Right lobe of liver (tissue), 6 donors: Measurements from ENCODE around the gene TJP1. TPM values are rescaled to one million over a fixed set of nuclear protein-coding genes. Genes with fewer than 3 reads are reported as not detected.

ENCODE experiments used
- ATAC-seq, 4 donors: fragments of 200-7000 bp; cut with Tn5 transposase; one replicate each; pipeline ENCODE4 v1.9.1; 2020; ENCODE audit warnings: mild to moderate bottlenecking in 4 of 4, moderate library complexity in 4 of 4
- DNase-seq, 3 donors: peaks; one replicate each; pipeline ENCODE4 v3.0.0-alpha.2; 2020
- H3K27ac ChIP-seq, 3 donors: fragments of 200-600 bp; one replicate each; pipeline ENCODE4 v1.8.0; 2022
- H3K27me3 ChIP-seq, 2 donors: fragments of 200-600 bp; one replicate each; pipeline ENCODE4 v1.8.0; 2022
- H3K36me3 ChIP-seq, 4 donors: fragments of 200-600 bp; sonication (generic) in 1 of 4; one replicate each; pipeline versions ENCODE4 v1.5.1 to v1.8.0; 2017 to 2022; ENCODE audit warnings: control low read depth in 1 of 4
- H3K4me1 ChIP-seq, 4 donors: fragments of 200-600 bp; sonication (generic) in 1 of 4; one replicate each; pipeline versions ENCODE4 v1.5.1 to v1.8.0; 2017 to 2022; ENCODE audit warnings: control low read depth in 1 of 4
- H3K4me3 ChIP-seq, 3 donors: fragments of 200-600 bp; one replicate each; pipeline ENCODE4 v1.8.0; 2022
- H3K9me3 ChIP-seq, 4 donors: fragments of 200-600 bp; sonication (generic) in 1 of 4; one replicate each; pipeline versions ENCODE4 v1.5.1 to v1.8.0; 2017 to 2022; ENCODE audit warnings: control low read depth in 1 of 4
- POLR2A ChIP-seq: fragments of 450-650 bp; IDR thresholded peaks from one replicate; pipeline ENCODE4 v1.6.1; 2017; ENCODE audit warnings: antibody characterized with exemption, mild to moderate bottlenecking
- WGBS: methylation state at CpG from one replicate; pipeline ENCODE4 v1.1.6; 2018; ENCODE audit warnings: low coverage, low lambda C conversion rate; ENCODE audit not compliant: insufficient coverage; ENCODE audit errors: missing lambda C conversion rate; 5-methylcytosine and 5-hydroxymethylcytosine counted together
- intact Hi-C, 2 donors: fragments of 100-400 bp; cut with DNase I; formaldehyde crosslinking; loops; one replicate each; pipeline versions ENCODE4 v1.11.2 to v1.14.1; 2022
- total RNA-seq, 6 experiments: library from RNA; depleted of rRNA in 2 of 6; stranded (reverse); fragments of >200 nt in 2 of 6; fragmentation: NEBNext Ultra II Directional in 3 of 6; extraction: Animal tissue kit (Norgen Biotek cat#: 25700) in 3 of 6; gene quantifications; one replicate each; pipeline versions ENCODE4 v1.1.0 to v1.2.4, GENCODE V29; 2016 to 2023
- TF ChIP-seq, protein P1 (sequence below), 4 donors: fragments of 200-600 bp in 3 of 4; fragments of 450-650 bp in 1 of 4; IDR thresholded peaks; one replicate each; pipeline versions ENCODE4 v1.5.1 to v1.8.0; 2016 to 2022; ENCODE audit warnings: antibody characterized with exemption in 4 of 4, mild to moderate bottlenecking in 2 of 4
- donor health status: DM: no; HTN: yes; CAD: no.
- donor health status: DM: no; HTN: no; CAD: no.
- donor health status: DM: no; HTN: no; CAD: no.
- donor health status: DM: no; HTN: yes; CAD: no.
- donor health status: DM: no; HTN: yes; CAD: no.

The TJP1 gene
- total RNA-seq, 6 experiments from 2014 or later: 22.5 to 57.3 (median 35.9) TPM

DNA sequence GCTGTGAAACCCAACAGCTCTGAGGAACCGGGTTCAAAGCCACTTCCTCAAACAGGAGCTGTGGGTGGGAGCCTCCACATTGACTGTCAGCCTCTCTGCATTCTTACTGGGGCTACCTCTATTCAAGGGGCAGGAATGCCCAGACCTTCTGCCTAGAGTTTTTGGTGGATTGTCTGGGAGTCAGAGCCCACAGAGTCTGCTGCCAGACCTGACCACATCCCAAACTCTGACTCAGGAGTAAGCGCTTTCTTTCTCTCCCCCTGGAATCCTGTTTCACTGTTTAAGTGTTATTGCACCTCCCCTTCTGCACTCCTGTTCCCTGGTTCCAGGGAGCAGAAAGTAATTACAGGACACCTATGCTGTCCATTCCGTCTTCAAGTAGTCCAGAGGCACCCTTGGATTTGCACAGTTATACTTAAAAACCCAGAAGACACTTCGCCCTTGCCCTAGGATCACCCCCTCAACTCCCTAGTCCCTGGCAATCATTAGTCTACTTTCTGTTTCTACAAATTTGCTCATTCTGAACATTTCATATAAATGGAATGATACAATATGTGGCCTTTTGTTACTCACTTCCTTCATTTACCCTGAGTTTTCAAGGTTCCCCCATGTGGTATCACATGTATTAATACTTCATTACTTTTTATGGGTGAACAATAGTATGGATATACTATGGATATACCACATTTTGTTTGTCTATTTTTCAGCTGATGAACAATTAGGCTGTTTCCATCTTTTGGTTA is 37.9 kb upstream of the TJP1 start:
- TF ChIP-seq, protein P1, sequence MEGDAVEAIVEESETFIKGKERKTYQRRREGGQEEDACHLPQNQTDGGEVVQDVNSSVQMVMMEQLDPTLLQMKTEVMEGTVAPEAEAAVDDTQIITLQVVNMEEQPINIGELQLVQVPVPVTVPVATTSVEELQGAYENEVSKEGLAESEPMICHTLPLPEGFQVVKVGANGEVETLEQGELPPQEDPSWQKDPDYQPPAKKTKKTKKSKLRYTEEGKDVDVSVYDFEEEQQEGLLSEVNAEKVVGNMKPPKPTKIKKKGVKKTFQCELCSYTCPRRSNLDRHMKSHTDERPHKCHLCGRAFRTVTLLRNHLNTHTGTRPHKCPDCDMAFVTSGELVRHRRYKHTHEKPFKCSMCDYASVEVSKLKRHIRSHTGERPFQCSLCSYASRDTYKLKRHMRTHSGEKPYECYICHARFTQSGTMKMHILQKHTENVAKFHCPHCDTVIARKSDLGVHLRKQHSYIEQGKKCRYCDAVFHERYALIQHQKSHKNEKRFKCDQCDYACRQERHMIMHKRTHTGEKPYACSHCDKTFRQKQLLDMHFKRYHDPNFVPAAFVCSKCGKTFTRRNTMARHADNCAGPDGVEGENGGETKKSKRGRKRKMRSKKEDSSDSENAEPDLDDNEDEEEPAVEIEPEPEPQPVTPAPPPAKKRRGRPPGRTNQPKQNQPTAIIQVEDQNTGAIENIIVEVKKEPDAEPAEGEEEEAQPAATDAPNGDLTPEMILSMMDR (IDR thresholded peaks at IDR 0.05): no peak
- no peak for TF ChIP-seq POLR2A
- Histone ChIP-seq H3K27ac (no peak overlapping the region), H3K36me3 (no peaks in the 10 kb centered on the region), H3K9me3 (no peaks in the 10 kb centered on the region), H3K4me3 (no peak overlapping the region), H3K27me3 (no peaks in the 10 kb centered on the region), H3K4me1 (no peaks in the 10 kb centered on the region)
- DNase-seq: no peak
- ATAC-seq: no peak
- 96% methylated on average over 2 of the region's 4 CpGs for WGBS
- intact Hi-C loops: no loop called here

DNA sequence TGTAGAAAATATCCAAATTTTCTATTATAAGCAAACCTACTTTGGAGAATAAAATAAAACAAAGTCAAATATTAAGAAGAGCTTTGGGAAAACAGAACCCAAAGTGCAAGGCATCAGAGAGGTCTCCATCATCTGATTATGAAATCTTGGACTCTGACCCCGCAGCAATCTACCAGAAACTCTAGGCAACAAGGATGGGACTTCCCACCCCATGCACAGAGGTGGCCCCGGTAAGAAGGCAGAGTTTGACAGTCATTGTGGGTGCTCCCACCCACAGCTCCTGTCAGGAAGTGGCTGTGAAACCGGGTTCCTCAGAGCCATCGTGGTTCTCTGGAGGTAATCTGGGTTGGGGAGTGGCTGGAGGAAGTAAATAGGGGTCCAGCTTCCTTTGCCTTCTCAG is 37.0 kb upstream of the TJP1 start:
- intact Hi-C loops: no loop called here
- Histone ChIP-seq H3K36me3 (no peaks in the 10 kb centered on the region), H3K27ac (no peak overlapping the region), H3K9me3 (no peaks in the 10 kb centered on the region), H3K27me3 (no peaks in the 10 kb centered on the region), H3K4me1 (no peaks in the 10 kb centered on the region), H3K4me3 (no peak overlapping the region)
- 33% methylated on average over 2 of the region's 4 CpGs for WGBS
- ATAC-seq (peak; percentile 27 to 84 (median 64)), DNase-seq (no peak)
- TF ChIP-seq POLR2A: no peak
- TF ChIP-seq, protein P1 (IDR thresholded peaks at IDR 0.05): no peak

DNA sequence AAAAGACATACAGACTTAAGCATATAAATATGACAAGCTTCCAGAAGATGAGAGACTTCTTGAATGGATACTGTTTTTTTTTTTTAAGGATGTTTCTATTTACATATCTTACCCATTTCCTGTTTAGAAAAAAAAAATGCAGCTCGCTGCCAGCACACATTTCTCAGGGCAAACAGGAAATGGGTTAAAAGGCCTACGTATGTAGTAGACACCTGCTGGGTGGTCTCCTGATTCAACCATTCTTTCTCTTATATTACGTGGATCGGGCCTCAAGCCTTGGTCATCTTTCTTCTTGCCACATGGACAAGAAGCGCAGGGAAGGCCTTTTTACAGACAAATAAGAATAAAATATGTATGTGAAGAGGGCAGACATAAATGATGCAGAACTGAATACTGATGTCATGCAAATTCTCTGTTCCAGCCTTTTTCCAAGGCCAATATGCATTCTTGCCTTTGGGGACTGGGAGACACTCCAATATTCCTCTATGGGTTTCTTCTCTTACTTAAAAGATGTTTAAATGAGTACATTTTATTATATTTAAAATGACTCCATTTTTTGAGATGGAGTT is 35.0 kb upstream of the TJP1 start:
- Histone ChIP-seq H3K27me3 (no peaks in the 10 kb centered on the region), H3K9me3 (no peaks in the 10 kb centered on the region), H3K4me3 (no peak overlapping the region), H3K36me3 (no peaks in the 10 kb centered on the region), H3K4me1 (no peaks in the 10 kb centered on the region), H3K27ac (no peak overlapping the region)
- DNase-seq (no peak), ATAC-seq (no peak)
- 69% methylated on average over 5 of the region's 5 CpGs for WGBS
- TF ChIP-seq, protein P1 (IDR thresholded peaks at IDR 0.05): no peak
- TF ChIP-seq POLR2A: no peak
- intact Hi-C loops: no loop called here

DNA sequence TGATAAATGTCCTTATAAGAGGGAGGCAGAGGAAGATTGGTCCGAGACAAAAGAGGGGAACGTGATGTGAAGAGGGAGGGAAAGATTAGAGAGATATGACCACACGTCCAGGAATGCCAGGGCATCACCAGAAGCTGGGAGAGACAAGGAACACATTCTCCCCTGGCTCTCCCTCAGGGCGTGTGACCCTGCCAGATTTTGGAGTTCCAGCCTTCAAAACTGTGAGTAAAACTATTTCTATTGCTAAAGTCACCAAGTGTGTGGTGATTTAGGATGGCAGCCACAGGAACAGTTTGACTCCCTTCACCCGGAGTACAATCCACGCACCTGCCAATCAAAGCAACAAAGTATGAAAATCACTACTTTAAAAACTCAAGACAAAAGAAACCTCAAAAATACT is 32.1 kb upstream of the TJP1 start:
- no peak overlapping the region for H3K4me3 ChIP-seq
- 67% methylated on average over 5 of the region's 6 CpGs for WGBS
- no peaks in the 10 kb centered on the region for H3K36me3 ChIP-seq
- H3K4me1 ChIP-seq: no peaks in the 10 kb centered on the region
- no peaks in the 10 kb centered on the region for H3K9me3 ChIP-seq
- no peak for ATAC-seq
- no peak for DNase-seq
- H3K27ac ChIP-seq: no peak overlapping the region
- no peaks in the 10 kb centered on the region for H3K27me3 ChIP-seq
- intact Hi-C loops: no loop called here
- TF ChIP-seq, protein P1 (IDR thresholded peaks at IDR 0.05): no peak
- TF ChIP-seq POLR2A: no peak
